MM.1S (cell line): ENCODE results near the gene HOXD9.

ENCODE experiments used
- EZH2 ChIP-seq: fragments of 300-600 bp; sonication (generic); optimal IDR thresholded peaks from 2 replicates; pipeline ENCODE3; 2017; ENCODE audit warnings: low read depth, mild to moderate bottlenecking, antibody characterized with exemption, low read length, mixed read lengths
- EZH2phosphoT487 ChIP-seq: fragments of 300-600 bp; sonication (generic); IDR thresholded peaks from 2 replicates; pipeline ENCODE4 v1.6.1; 2018; ENCODE audit warnings: antibody characterized with exemption, low read length

DNA sequence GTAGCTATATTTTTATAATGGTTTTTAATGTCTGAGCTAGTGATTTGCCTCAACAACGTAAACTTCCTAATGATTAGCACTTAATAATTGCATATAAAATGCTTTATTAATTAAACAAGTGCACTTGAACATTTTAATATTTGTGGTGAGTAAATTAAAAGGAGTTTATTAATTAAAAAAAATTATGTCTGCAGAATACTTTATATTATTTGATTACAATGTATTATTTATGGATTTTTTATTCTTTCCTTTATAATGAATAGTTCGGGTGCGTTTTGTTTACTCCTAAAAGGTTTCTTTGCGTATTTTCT is 9.3 kb downstream of the HOXD9 start:
- TF ChIP-seq EZH2 (no peak), EZH2phosphoT487 (no peak)
